Uterus (tissue), 4 donors: ENCODE data around the gene MRPL48. TPM values are rescaled to one million over a fixed set of nuclear protein-coding genes. Genes with fewer than 3 reads are reported as not detected.

Experiments used
- DNase-seq, 2 donors: peaks; one replicate each; pipeline ENCODE4 v3.0.0-alpha.2; 2019 to 2020
- H3K27ac ChIP-seq, 2 donors: fragments of 200-600 bp; sonication (generic); 1 replicate in 1 of 2; 2 replicates in 1 of 2; pipeline ENCODE4 v1.5.1; 2016 to 2018
- H3K27me3 ChIP-seq, 2 donors: fragments of 200-600 bp; sonication (generic); one replicate each; pipeline ENCODE4 v1.5.1; 2018 to 2019; ENCODE audit warnings: control low read depth in 1 of 2
- H3K36me3 ChIP-seq, 2 donors: fragments of 200-600 bp; sonication (generic); one replicate each; pipeline ENCODE4 v1.5.1; 2019; ENCODE audit warnings: control low read depth in 1 of 2
- H3K4me1 ChIP-seq, 2 donors: fragments of 200-600 bp; sonication (generic); one replicate each; pipeline ENCODE4 v1.5.1; 2018 to 2019; ENCODE audit warnings: control low read depth in 1 of 2
- H3K4me3 ChIP-seq, 2 donors: fragments of 200-600 bp; sonication (generic); 1 replicate in 1 of 2; 2 replicates in 1 of 2; pipeline ENCODE4 v1.5.1; 2018 to 2019; ENCODE audit warnings: mild to moderate bottlenecking in 1 of 2
- H3K9me3 ChIP-seq, 2 donors: fragments of 200-600 bp; sonication (generic); one replicate each; pipeline ENCODE4 v1.5.1; 2019; ENCODE audit warnings: control low read depth in 1 of 2
- POLR2A ChIP-seq, 2 donors: fragments of 450-650 bp; IDR thresholded peaks; one replicate each; pipeline ENCODE4 v1.6.1; 2016; ENCODE audit warnings: antibody characterized with exemption in 2 of 2, mild to moderate bottlenecking in 1 of 2, moderate library complexity in 1 of 2
- intact Hi-C: fragments of 100-400 bp; cut with DNase I; formaldehyde crosslinking; loops from one replicate; pipeline ENCODE4 v1.15.1; 2023; ENCODE audit warnings: low total_unique reads
- total RNA-seq, 4 donors: library from RNA; depleted of rRNA in 3 of 4; stranded (reverse); fragments of >200 nt in 3 of 4; gene quantifications; one replicate each; pipeline versions ENCODE4 v1.1.0 to v1.2.4, GENCODE V29; 2014 to 2023
- TF ChIP-seq, protein P1 (sequence below), 4 experiments: fragments of 200-600 bp in 2 of 4; fragments of 450-650 bp in 2 of 4; sonication (generic) in 2 of 4; IDR thresholded peaks; one replicate each; pipeline ENCODE4 v1.5.1; 2016 to 2019; ENCODE audit warnings: antibody characterized with exemption in 4 of 4, mild to moderate bottlenecking in 2 of 4, moderate library complexity in 1 of 4
- donor health status: DM: yes; HTN: yes; CAD: no.

The MRPL48 gene
- total RNA-seq, 4 donors from 2014 or later: 5.6 to 29.6 (median 11.9) TPM

GRCh38 chr11:73812234-73812633 is 24.6 kb downstream of the MRPL48 start:
- no peak for TF ChIP-seq POLR2A (IDR thresholded peaks at IDR 0.05)
- Histone ChIP-seq H3K4me1 (no peaks in the 10 kb centered on the region), H3K4me3 (no peak overlapping the region), H3K9me3 (no peaks in the 10 kb centered on the region), H3K27me3 (no peaks in the 10 kb centered on the region), H3K27ac (no peak overlapping the region), H3K36me3 (no peaks in the 10 kb centered on the region)
- intact Hi-C loops: no loop called here
- no peak for DNase-seq

- no peaks in the 10 kb centered on the region for H3K27me3 ChIP-seq
- intact Hi-C loops: no loop called here
- H3K4me3 ChIP-seq: no peak overlapping the region
- no peaks in the 10 kb centered on the region for H3K9me3 ChIP-seq
- H3K4me1 ChIP-seq: no peaks in the 10 kb centered on the region
- H3K27ac ChIP-seq: no peak overlapping the region
- no peak for DNase-seq
- TF ChIP-seq, protein P1, sequence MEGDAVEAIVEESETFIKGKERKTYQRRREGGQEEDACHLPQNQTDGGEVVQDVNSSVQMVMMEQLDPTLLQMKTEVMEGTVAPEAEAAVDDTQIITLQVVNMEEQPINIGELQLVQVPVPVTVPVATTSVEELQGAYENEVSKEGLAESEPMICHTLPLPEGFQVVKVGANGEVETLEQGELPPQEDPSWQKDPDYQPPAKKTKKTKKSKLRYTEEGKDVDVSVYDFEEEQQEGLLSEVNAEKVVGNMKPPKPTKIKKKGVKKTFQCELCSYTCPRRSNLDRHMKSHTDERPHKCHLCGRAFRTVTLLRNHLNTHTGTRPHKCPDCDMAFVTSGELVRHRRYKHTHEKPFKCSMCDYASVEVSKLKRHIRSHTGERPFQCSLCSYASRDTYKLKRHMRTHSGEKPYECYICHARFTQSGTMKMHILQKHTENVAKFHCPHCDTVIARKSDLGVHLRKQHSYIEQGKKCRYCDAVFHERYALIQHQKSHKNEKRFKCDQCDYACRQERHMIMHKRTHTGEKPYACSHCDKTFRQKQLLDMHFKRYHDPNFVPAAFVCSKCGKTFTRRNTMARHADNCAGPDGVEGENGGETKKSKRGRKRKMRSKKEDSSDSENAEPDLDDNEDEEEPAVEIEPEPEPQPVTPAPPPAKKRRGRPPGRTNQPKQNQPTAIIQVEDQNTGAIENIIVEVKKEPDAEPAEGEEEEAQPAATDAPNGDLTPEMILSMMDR (IDR thresholded peaks at IDR 0.05): no peak
- TF ChIP-seq POLR2A (IDR thresholded peaks at IDR 0.05): no peak
- no peaks in the 10 kb centered on the region for H3K36me3 ChIP-seq
These were observed 27.1 kb downstream of the MRPL48 start for GRCh38 chr11:73814812-73815211.

- intact Hi-C loops: no loop called here
- Histone ChIP-seq H3K27me3 (no peaks in the 10 kb centered on the region), H3K36me3 (no peaks in the 10 kb centered on the region), H3K9me3 (no peaks in the 10 kb centered on the region), H3K4me1 (no peaks in the 10 kb centered on the region), H3K4me3 (no peak overlapping the region), H3K27ac (no peak overlapping the region)
- TF ChIP-seq, protein P1 (IDR thresholded peaks at IDR 0.05): no peak
- TF ChIP-seq POLR2A (IDR thresholded peaks at IDR 0.05): no peak
- DNase-seq: no peak
These were observed 31.2 kb downstream of the MRPL48 start for GRCh38 chr11:73818846-73819245.

DNA sequence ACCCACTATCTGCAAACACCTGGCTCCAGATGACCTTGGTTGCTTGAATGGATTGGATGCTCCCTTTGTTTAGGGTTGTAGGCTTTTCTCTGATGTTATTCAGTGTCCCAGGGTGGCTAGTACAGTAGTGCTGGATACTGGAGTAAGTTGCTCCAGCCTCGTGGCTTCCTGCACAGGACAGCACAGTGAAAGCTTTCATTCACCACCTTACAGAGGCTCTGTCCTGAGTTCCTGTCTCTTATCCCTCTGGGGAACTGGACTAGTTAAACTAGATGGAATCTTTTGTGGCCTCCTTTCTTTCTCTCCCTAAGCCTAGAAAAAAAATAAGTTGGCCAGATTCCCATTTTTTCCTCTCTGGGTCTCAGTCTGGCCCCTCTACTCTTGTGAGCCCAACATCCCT is 42.6 kb downstream of the MRPL48 start:
- no peaks in the 10 kb centered on the region for H3K27me3 ChIP-seq
- TF ChIP-seq, protein P1 (IDR thresholded peaks at IDR 0.05): no peak
- TF ChIP-seq POLR2A (IDR thresholded peaks at IDR 0.05): no peak
- H3K9me3 ChIP-seq: no peaks in the 10 kb centered on the region
- no peak overlapping the region for H3K4me3 ChIP-seq
- no peaks in the 10 kb centered on the region for H3K4me1 ChIP-seq
- intact Hi-C loops: no loop called here
- H3K36me3 ChIP-seq: no peaks in the 10 kb centered on the region
- H3K27ac ChIP-seq: no peak overlapping the region
- no peak for DNase-seq

DNA sequence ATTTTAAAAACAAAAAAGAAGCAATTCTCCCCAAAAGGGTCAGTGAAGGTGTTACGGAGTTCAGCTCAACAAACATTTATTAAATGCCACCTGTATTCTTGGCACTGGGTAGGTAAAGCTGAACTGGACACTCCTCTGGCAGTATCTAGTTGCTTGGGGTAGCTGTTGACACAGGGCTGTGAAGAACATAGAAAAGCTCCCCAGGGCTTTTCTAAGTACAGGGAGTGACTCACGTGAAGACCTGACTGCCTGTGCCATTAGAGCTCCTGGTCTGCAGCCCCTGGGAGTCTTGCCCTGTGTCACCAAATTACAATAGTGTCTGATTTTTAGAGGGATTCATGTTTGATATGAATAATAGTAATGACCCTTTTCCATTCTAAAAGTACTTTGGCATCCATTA is 45.4 kb downstream of the MRPL48 start:
- no peaks in the 10 kb centered on the region for H3K27me3 ChIP-seq
- H3K4me1 ChIP-seq: no peaks in the 10 kb centered on the region
- H3K36me3 ChIP-seq: no peaks in the 10 kb centered on the region
- no peak for DNase-seq
- intact Hi-C loops: no loop called here
- no peaks in the 10 kb centered on the region for H3K9me3 ChIP-seq
- no peak overlapping the region for H3K4me3 ChIP-seq
- H3K27ac ChIP-seq: no peak overlapping the region
- TF ChIP-seq POLR2A (IDR thresholded peaks at IDR 0.05): no peak
- TF ChIP-seq, protein P1 (IDR thresholded peaks at IDR 0.05): no peak
